IMR-90 (cell line): ENCODE results near the gene SYNE2. TPM values are rescaled to one million over a fixed set of nuclear protein-coding genes. Genes with fewer than 3 reads are reported as not detected.

ENCODE experiments used
- ATAC-seq: fragments of 200-7000 bp; cut with Tn5 transposase; 2 replicates; pipeline ENCODE4 v1.9.1; 2020; ENCODE audit warnings: low read depth, mild to moderate bottlenecking, moderate library complexity
- BruUV-seq: library from RNA; stranded (reverse); fragments of 400-500 nt; replicated peaks from 2 replicates; lab custom pipeline; 2021; lab: Mats Ljungman, UMichigan
- CTCF ChIA-PET: fragments of 300-600 bp; formaldehyde crosslinking; extraction: SDS; loops from one replicate; lab custom pipeline; 2021; ENCODE audit warnings: antibody characterized with exemption; lab: Yijun Ruan, JAX
- POLR2A ChIA-PET: fragments of 300-600 bp; sonication (Branson Sonifier 250); formaldehyde crosslinking; loops from one replicate; lab custom pipeline; 2022; ENCODE audit warnings: antibody characterized with exemption; ENCODE audit not compliant: unreplicated experiment; lab: Charles Lee
- DNase-seq: peaks from one replicate; pipeline ENCODE4 v3.0.0; 2013
- H2AFZ ChIP-seq: replicated peaks from 2 replicates; pipeline ENCODE3; 2013; ENCODE audit warnings: low read length, mild to moderate bottlenecking; ENCODE audit not compliant: poor library complexity
- H2AK5ac ChIP-seq: 2 replicates; pipeline ENCODE4 v1.6.1; 2013; ENCODE audit warnings: low read depth, low read length, inconsistent platforms
- H2AK9ac ChIP-seq: replicated peaks from 2 replicates; pipeline ENCODE3; 2013; ENCODE audit warnings: mild to moderate bottlenecking, low read depth, low read length, moderate library complexity; ENCODE audit not compliant: poor library complexity
- H2BK120ac ChIP-seq: 2 replicates; pipeline ENCODE4 v1.6.1; 2013; ENCODE audit warnings: low read depth, low read length, inconsistent platforms
- H2BK15ac ChIP-seq: 3 replicates; pipeline ENCODE4 v1.6.1; 2013; ENCODE audit warnings: low read depth, low read length, inconsistent platforms
- H2BK20ac ChIP-seq: 2 replicates; pipeline ENCODE4 v1.6.1; 2013; ENCODE audit warnings: low read depth, mild to moderate bottlenecking, inconsistent platforms, low read length, moderate library complexity
- H2BK5ac ChIP-seq: 2 replicates; pipeline ENCODE4 v1.6.1; 2013; ENCODE audit warnings: mild to moderate bottlenecking, low read depth, low read length, inconsistent platforms; ENCODE audit not compliant: poor library complexity, severe bottlenecking
- H3K14ac ChIP-seq: replicated peaks from 2 replicates; pipeline ENCODE4 v1.6.1; 2013; ENCODE audit warnings: low read depth, low read length, inconsistent platforms
- H3K18ac ChIP-seq: 2 replicates; pipeline ENCODE4 v1.6.1; 2013; ENCODE audit warnings: low read depth, low read length, control low read depth
- H3K23ac ChIP-seq: 2 replicates; pipeline ENCODE4 v1.6.1; 2013; ENCODE audit warnings: low read depth, low read length, inconsistent platforms
- H3K27ac ChIP-seq: 2 replicates; pipeline ENCODE4 v1.5.1; 2013; ENCODE audit warnings: mild to moderate bottlenecking, control low read depth, low read length; ENCODE audit not compliant: insufficient read depth
- H3K27me3 ChIP-seq: 2 replicates; pipeline ENCODE4 v1.6.1; 2013; ENCODE audit warnings: low read length; ENCODE audit not compliant: control insufficient read depth, insufficient read depth
- H3K36me3 ChIP-seq: 2 replicates; pipeline ENCODE4 v1.6.1; 2013; ENCODE audit warnings: low read length, mixed read lengths; ENCODE audit not compliant: control insufficient read depth, insufficient read depth
- H3K4ac ChIP-seq: 2 replicates; pipeline ENCODE4 v1.6.1; 2013; ENCODE audit warnings: low read depth, low read length, inconsistent platforms
- H3K4me1 ChIP-seq: 2 replicates; pipeline ENCODE4 v1.6.1; 2013; ENCODE audit warnings: low read length, mixed read lengths; ENCODE audit not compliant: control insufficient read depth, insufficient read depth
- H3K4me2 ChIP-seq: 2 replicates; pipeline ENCODE4 v1.6.1; 2013; ENCODE audit warnings: low read depth, mild to moderate bottlenecking, control low read depth, low read length, moderate library complexity
- H3K4me3 ChIP-seq: 2 replicates; pipeline ENCODE4 v1.5.1; 2013; ENCODE audit warnings: low read depth, mild to moderate bottlenecking, control low read depth, low read length, moderate library complexity; ENCODE audit not compliant: insufficient read depth
- H3K56ac ChIP-seq: 2 replicates; pipeline ENCODE4 v1.6.1; 2013; ENCODE audit warnings: low read length, inconsistent platforms; ENCODE audit not compliant: insufficient read depth; ENCODE audit errors: extremely low read depth
- H3K79me1 ChIP-seq, 2 experiments: 2 replicates each; pipeline ENCODE4 v1.6.1; 2013; ENCODE audit warnings: low read length in 2 of 2, inconsistent platforms in 1 of 2, low read depth in 1 of 2
- H3K9ac ChIP-seq: 2 replicates; pipeline ENCODE4 v1.6.1; 2013; ENCODE audit warnings: low read depth, low read length, control low read depth
- H3K9me1 ChIP-seq: 2 replicates; pipeline ENCODE4 v1.6.1; 2013; ENCODE audit warnings: low read length, inconsistent platforms; ENCODE audit not compliant: insufficient read depth
- H3K9me3 ChIP-seq: 2 replicates; pipeline ENCODE4 v1.6.1; 2013; ENCODE audit warnings: low read length; ENCODE audit not compliant: control insufficient read depth, insufficient read depth
- H4K20me1 ChIP-seq: 2 replicates; pipeline ENCODE4 v1.6.1; 2013; ENCODE audit warnings: low read length, inconsistent platforms; ENCODE audit not compliant: insufficient read depth
- H4K5ac ChIP-seq: 2 replicates; pipeline ENCODE4 v1.6.1; 2013; ENCODE audit warnings: mild to moderate bottlenecking, low read depth, low read length, control low read depth
- H4K8ac ChIP-seq, 2 experiments: 2 replicates each; pipeline ENCODE4 v1.6.1; 2013; ENCODE audit warnings: low read depth in 2 of 2, low read length in 2 of 2, control low read depth in 1 of 2, inconsistent platforms in 1 of 2
- H4K91ac ChIP-seq: 2 replicates; pipeline ENCODE4 v1.6.1; 2013; ENCODE audit warnings: low read depth, low read length, inconsistent platforms; ENCODE audit not compliant: insufficient read depth
- CEBPB ChIP-seq: IDR thresholded peaks from 2 replicates; pipeline ENCODE4 v1.6.1; 2012; ENCODE audit warnings: low read depth, low read length, improper control_type of control experiment
- FOS ChIP-seq: fragments of 150-350 bp; IDR thresholded peaks from 2 replicates; pipeline ENCODE4 v1.6.1; 2016; ENCODE audit warnings: low read depth, low read length
- NFE2L2 ChIP-seq: fragments of 150-350 bp; IDR thresholded peaks from 2 replicates; pipeline ENCODE4 v1.6.1; 2016; ENCODE audit warnings: low read depth, mild to moderate bottlenecking, low read length
- USF2 ChIP-seq: fragments of 150-350 bp; IDR thresholded peaks from 2 replicates; pipeline ENCODE4 v1.6.1; 2017; ENCODE audit warnings: mild to moderate bottlenecking, antibody characterized with exemption, low read length, low read depth
- WGBS, 2 experiments: methylation state at CpG; one replicate each; pipeline versions ENCODE4 v1.1.5 to v1.1.7; 2013; ENCODE audit warnings: missing lambda C conversion rate in 2 of 2; ENCODE audit not compliant: insufficient read length in 1 of 2; ENCODE audit errors: extremely low coverage in 2 of 2; 5-methylcytosine and 5-hydroxymethylcytosine counted together
- dilution Hi-C: fragments of 300-500 bp; cut with HindIII; formaldehyde crosslinking; loops from one replicate; pipeline ENCODE4 v1.14.3; 2018; ENCODE audit warnings: low sequenced_read_pairs; ENCODE audit not compliant: unreplicated experiment
- in situ Hi-C: fragments of 300-500 bp; cut with MboI; formaldehyde crosslinking; loops from 3 replicates; pipeline ENCODE4 v1.14.3; 2019; ENCODE audit warnings: low sequenced_read_pairs, inconsistent platforms, mixed read lengths
- intact Hi-C: fragments of 100-400 bp; cut with micrococcal nuclease; formaldehyde crosslinking; loops from 2 replicates; pipeline ENCODE4 v1.10.0; 2022
- polyA plus RNA-seq, 3 experiments: library from polyadenylated mRNA; depleted of rRNA; stranded (reverse); fragments of >200 nt; gene quantifications; 2 replicates each; pipeline ENCODE4 v1.2.3, GENCODE V29; 2012; ENCODE audit warnings: low replicate concordance in 1 of 3
- total RNA-seq: library from RNA; depleted of rRNA; stranded (reverse); fragments of >200 nt; gene quantifications from 2 replicates; pipeline ENCODE4 v1.2.3, GENCODE V29; 2012
- TF ChIP-seq, protein P1 (sequence below): fragments of 150-350 bp; IDR thresholded peaks from 2 replicates; pipeline ENCODE4 v1.6.1; 2016; ENCODE audit warnings: low read depth, mild to moderate bottlenecking, low read length, moderate library complexity, borderline replicate concordance

SYNE2 gene
- total and polyA plus RNA-seq, 2 of the 4 experiments (the other 2 are of a cell fraction) = 5.2 to 28.9 TPM

DNA sequence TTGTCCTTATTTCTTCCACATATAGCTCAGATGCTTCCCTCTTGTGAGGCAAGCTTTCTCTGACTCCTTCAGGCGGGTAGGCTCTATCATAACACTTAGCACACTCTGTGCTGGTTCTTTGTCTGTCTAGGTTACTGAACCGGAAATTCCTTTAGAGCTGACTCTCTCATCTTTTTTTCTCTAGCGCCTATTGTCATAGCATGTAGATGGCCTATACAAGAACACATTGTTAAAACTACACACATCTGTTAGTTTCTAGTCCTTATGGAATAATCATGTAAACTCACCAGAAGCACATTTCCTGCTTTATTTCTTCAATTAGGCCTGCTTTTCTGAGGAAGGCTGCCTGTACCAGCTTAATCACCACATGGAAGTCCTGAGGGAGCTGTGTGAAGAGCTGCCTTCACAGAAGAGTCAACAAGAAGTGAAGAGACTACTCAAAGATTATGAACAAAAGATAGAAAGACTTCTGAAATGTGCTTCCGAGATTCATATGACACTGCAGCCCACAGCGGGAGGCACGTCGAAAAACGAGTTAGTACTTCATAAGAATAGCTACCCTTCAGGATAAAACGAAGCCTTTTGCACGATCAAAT, 143.9 kb downstream of the SYNE2 start:
- Histone ChIP-seq H3K56ac (no peak overlapping the region), H3K27ac (no peak overlapping the region), H3K4me2 (no peak overlapping the region), H3K79me1 (no peaks in the 10 kb centered on the region), H3K4ac (no peak overlapping the region), H2AK5ac (no peak overlapping the region), H2BK120ac (no peak overlapping the region), H2AK9ac (no peak overlapping the region), H3K18ac (no peak overlapping the region), H2AFZ (no peak overlapping the region), H4K5ac (no peak overlapping the region), H3K14ac (no peak overlapping the region), H3K9ac (no peak overlapping the region), H3K9me1 (no peaks in the 10 kb centered on the region), H2BK20ac (no peak overlapping the region), H3K36me3 (no peaks in the 10 kb centered on the region), H2BK15ac (no peak overlapping the region), H3K27me3 (no peaks in the 10 kb centered on the region), H4K8ac (no peak overlapping the region), H4K91ac (no peak overlapping the region), H2BK5ac (no peak overlapping the region), H4K20me1 (no peaks in the 10 kb centered on the region), H3K9me3 (no peaks in the 10 kb centered on the region), H3K4me3 (no peak overlapping the region), H3K4me1 (no peaks in the 10 kb centered on the region), H3K23ac (no peak overlapping the region)
- ATAC-seq (no peak), DNase-seq (no peak)
- dilution Hi-C loops (no loop called here), in situ Hi-C loops (no loop called here), intact Hi-C loops (loop anchor here (10.0 kb wide), 2 partner anchors 142 to 192 kb away; partner anchors contain the start of gene SYNE2)
- WGBS, 2 experiments = 67% methylated on average over 1 of the region's 10 CpGs; no CpG with 5 or more reads in 1 of the 2 experiments
- BruUV-seq = no TSS peak
- ChIA-PET POLR2A (no interaction called here), CTCF (interaction anchor here (1.1 kb wide), 1 partner anchor 11 kb away, joined by 3 read pairs; no protein-coding TSS in a partner anchor)
- TF ChIP-seq USF2 = no peak
- no peak for TF ChIP-seq CEBPB
- TF ChIP-seq, protein P1, sequence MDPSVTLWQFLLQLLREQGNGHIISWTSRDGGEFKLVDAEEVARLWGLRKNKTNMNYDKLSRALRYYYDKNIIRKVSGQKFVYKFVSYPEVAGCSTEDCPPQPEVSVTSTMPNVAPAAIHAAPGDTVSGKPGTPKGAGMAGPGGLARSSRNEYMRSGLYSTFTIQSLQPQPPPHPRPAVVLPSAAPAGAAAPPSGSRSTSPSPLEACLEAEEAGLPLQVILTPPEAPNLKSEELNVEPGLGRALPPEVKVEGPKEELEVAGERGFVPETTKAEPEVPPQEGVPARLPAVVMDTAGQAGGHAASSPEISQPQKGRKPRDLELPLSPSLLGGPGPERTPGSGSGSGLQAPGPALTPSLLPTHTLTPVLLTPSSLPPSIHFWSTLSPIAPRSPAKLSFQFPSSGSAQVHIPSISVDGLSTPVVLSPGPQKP = no peak
- no peak for TF ChIP-seq FOS
- no peak for TF ChIP-seq NFE2L2
